Common myeloid progenitor, CD34-positive (primary cell): ENCODE results near the gene SUN2.

Source experiments
- CTCF ChIA-PET: fragments of 350-600 bp; sonication (Branson Sonifier 250); formaldehyde crosslinking; loops from one replicate; lab custom pipeline; 2021; ENCODE audit warnings: antibody characterized with exemption; lab: Charles Lee
- POLR2A ChIA-PET: fragments of 350-600 bp; sonication (Branson Sonifier 250); formaldehyde crosslinking; loops from one replicate; lab custom pipeline; 2021; ENCODE audit warnings: antibody characterized with exemption; lab: Charles Lee
- DNase-seq, 3 donors: peaks; one replicate each; pipeline versions ENCODE4 v3.0.0 to v3.0.0-alpha.2; 2013
- H3K27ac ChIP-seq, 2 experiments: 1 replicate in 1 of 2; 2 replicates in 1 of 2; pipeline ENCODE4 v1.7.0; 2013; ENCODE audit warnings: inconsistent platforms in 2 of 2, low read length in 2 of 2, mild to moderate bottlenecking in 2 of 2, low read depth in 1 of 2, moderate library complexity in 1 of 2; ENCODE audit not compliant: severe bottlenecking in 2 of 2, insufficient read depth in 1 of 2, poor library complexity in 1 of 2
- H3K27me3 ChIP-seq, 5 experiments: replicated peaks in 2 of 5; 1 replicate in 3 of 5; 2 replicates in 2 of 5; pipeline versions ENCODE4 v1.6.1 to v1.7.0; 2013; ENCODE audit warnings: low read length in 4 of 5, mild to moderate bottlenecking in 2 of 5, moderate library complexity in 2 of 5, inconsistent platforms in 1 of 5; ENCODE audit not compliant: insufficient read depth in 5 of 5, control insufficient read depth in 4 of 5
- H3K36me3 ChIP-seq, 4 experiments: 1 replicate in 2 of 4; 2 replicates in 2 of 4; pipeline versions ENCODE4 v1.6.1 to v1.7.0; 2013; ENCODE audit warnings: low read length in 3 of 4, control low read depth in 1 of 4, mild to moderate bottlenecking in 1 of 4; ENCODE audit not compliant: control insufficient read depth in 4 of 4, insufficient read depth in 4 of 4
- H3K4me1 ChIP-seq, 4 experiments: 1 replicate in 3 of 4; 2 replicates in 1 of 4; pipeline versions ENCODE4 v1.6.1 to v1.7.1; 2013; ENCODE audit warnings: low read length in 3 of 4, mild to moderate bottlenecking in 3 of 4, control low read depth in 1 of 4, inconsistent platforms in 1 of 4, moderate library complexity in 1 of 4; ENCODE audit not compliant: control insufficient read depth in 4 of 4, insufficient read depth in 4 of 4; ENCODE audit errors: control extremely low read depth in 1 of 4
- H3K4me3 ChIP-seq, 7 experiments: 1 replicate in 4 of 7; 2 replicates in 3 of 7; pipeline versions ENCODE4 v1.5.1 to v1.7.0; 2013; ENCODE audit warnings: mild to moderate bottlenecking in 7 of 7, low read length in 6 of 7, moderate library complexity in 6 of 7, inconsistent platforms in 2 of 7, low read depth in 2 of 7, control low read depth in 1 of 7; ENCODE audit not compliant: insufficient read depth in 4 of 7, control insufficient read depth in 1 of 7; ENCODE audit errors: extremely low read depth in 1 of 7
- H3K9me3 ChIP-seq, 5 experiments: 1 replicate in 4 of 5; 2 replicates in 1 of 5; pipeline versions ENCODE4 v1.6.1 to v1.7.1; 2013; ENCODE audit warnings: low read length in 4 of 5, mild to moderate bottlenecking in 2 of 5, inconsistent platforms in 1 of 5, low read depth in 1 of 5, moderate library complexity in 1 of 5; ENCODE audit not compliant: control insufficient read depth in 4 of 5, insufficient read depth in 2 of 5; ENCODE audit errors: control extremely low read depth in 1 of 5
- WGBS: methylation state at CpG from one replicate; pipeline ENCODE4 v1.1.5; 2013; ENCODE audit not compliant: insufficient coverage; 5-methylcytosine and 5-hydroxymethylcytosine counted together

The SUN2 gene

DNA sequence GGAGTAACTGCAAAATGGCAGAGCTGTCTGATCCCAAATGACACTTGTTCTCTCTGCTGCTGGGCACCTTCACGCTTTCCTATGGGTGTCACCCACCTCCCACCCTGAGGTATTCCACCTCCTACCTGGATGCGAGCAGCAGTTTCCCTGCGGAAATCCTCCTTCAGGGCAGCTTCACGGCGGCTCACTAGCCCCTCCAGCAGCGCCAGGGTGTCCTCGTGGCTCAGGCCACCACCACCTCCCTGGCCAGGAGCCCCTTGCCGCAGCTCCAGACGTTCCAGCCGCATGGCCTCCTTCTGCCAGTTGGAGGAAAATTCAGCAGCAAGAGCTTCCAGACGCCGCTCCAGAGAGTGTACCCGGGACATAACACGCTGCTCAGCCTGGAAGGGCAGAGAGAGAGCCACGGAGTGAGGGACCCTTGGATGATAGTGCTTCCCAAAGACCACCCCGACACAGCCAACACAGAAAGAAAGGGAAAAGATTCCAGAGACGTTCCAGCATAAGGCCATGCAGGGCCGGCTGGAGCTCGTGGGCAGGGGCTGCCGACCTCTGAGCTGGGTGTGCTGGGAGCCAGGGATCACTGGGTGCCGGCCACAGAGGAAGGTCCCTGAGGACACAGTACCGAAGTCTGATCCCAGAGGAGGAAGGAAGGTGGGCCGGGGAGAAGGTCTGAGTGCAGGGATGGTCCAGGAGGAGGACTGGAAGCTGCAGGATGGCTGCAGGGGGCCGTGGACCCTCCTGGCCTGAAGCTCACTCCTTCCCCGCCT is 13.4 kb downstream of the SUN2 start:
- ChIA-PET CTCF (interaction anchor here (0.8 to 3.3 kb wide), 8 partner anchors 9 to 26 kb away, joined by 3 to 13 read pairs (median 4); no protein-coding TSS in a partner anchor), POLR2A (interaction anchor here (1.3 kb wide), 1 partner anchor 9 kb away, joined by 5 read pairs; no protein-coding TSS in a partner anchor)
- H3K9me3 ChIP-seq = no peaks in the 10 kb centered on the region
- no peak for DNase-seq
- no peak overlapping the region for H3K4me3 ChIP-seq
- peaks cover 3 to 99% (median 82%) of the 10 kb centered on the region in 4 experiments for H3K36me3 ChIP-seq
- WGBS = 99% methylated on average over 23 of the region's 25 CpGs
- H3K4me1 ChIP-seq = peaks cover 0 to 10% (median 0%) of the 10 kb centered on the region in 4 experiments
- no peaks in the 10 kb centered on the region for H3K27me3 ChIP-seq
- no peak overlapping the region for H3K27ac ChIP-seq

- H3K9me3 ChIP-seq = no peaks in the 10 kb centered on the region
- POLR2A ChIA-PET = interaction anchor here (1.3 kb wide), 1 partner anchor 10 kb away, joined by 5 read pairs; no protein-coding TSS in a partner anchor
- WGBS = 100% methylated on average over 9 of the region's 10 CpGs
Observed at GRCh38 chr22:38741576-38741975, 14.2 kb downstream of the SUN2 start.

DNA sequence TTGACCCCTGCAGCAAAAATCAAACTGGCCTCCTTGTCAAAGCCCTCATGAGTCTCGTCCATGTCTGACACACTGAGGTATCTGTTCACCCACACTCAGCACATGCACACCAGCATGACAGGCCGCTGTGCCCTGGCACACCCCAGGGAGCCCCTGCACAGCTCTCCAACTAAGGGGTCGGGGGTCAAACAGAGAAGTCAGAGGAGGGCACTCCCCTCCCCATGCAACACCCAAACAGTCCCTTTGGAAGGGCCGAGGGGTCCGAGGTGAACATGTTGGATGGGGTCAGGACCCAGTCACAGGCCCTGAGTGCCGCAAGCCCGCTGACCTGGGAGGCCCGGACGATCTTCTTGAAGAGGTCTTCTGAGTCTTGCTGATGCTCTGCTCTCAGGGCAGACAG is 14.6 kb downstream of the SUN2 start:
- no peak for DNase-seq
- H3K36me3 ChIP-seq = peaks cover 3 to 100% (median 87%) of the 10 kb centered on the region in 4 experiments
- 100% methylated on average over 6 of the region's 9 CpGs for WGBS
- CTCF ChIA-PET = interaction anchor here (1.8 to 3.3 kb wide), 3 partner anchors 8 to 25 kb away, joined by 5 to 13 read pairs (median 6); no protein-coding TSS in a partner anchor
- POLR2A ChIA-PET = interaction anchor here (1.3 kb wide), 1 partner anchor 10 kb away, joined by 5 read pairs; no protein-coding TSS in a partner anchor
- H3K4me3 ChIP-seq = no peak overlapping the region
- no peak overlapping the region for H3K27ac ChIP-seq
- no peaks in the 10 kb centered on the region for H3K27me3 ChIP-seq
- no peaks in the 10 kb centered on the region for H3K9me3 ChIP-seq
- H3K4me1 ChIP-seq = peaks cover 0 to 13% (median 2%) of the 10 kb centered on the region in 4 experiments

More at GRCh38 chr22:38741576-38741975, 14.2 kb downstream of the SUN2 start:
- H3K27me3 ChIP-seq = no peaks in the 10 kb centered on the region
- no peak for DNase-seq
- CTCF ChIA-PET = interaction anchor here (1.3 to 3.3 kb wide), 4 partner anchors 8 to 27 kb away, joined by 3 to 13 read pairs (median 6); no protein-coding TSS in a partner anchor
- H3K27ac ChIP-seq = no peak overlapping the region
- H3K36me3 ChIP-seq = peaks cover 3 to 100% (median 87%) of the 10 kb centered on the region in 4 experiments
- no peak overlapping the region for H3K4me3 ChIP-seq
- peaks cover 0 to 13% (median 2%) of the 10 kb centered on the region in 4 experiments for H3K4me1 ChIP-seq

GRCh38 chr22:38740754-38741153 is 15.0 kb downstream of the SUN2 start:
- H3K4me3 ChIP-seq = no peak overlapping the region
- WGBS = 100% methylated on average over 1 of the region's 8 CpGs
- peaks cover 0 to 17% (median 2%) of the 10 kb centered on the region in 4 experiments for H3K4me1 ChIP-seq
- H3K27ac ChIP-seq = no peak overlapping the region
- CTCF ChIA-PET = interaction anchor here (1.2 to 1.8 kb wide), 3 partner anchors 11 to 27 kb away, joined by 5 to 6 read pairs (median 5); no protein-coding TSS in a partner anchor
- peaks cover 5 to 100% (median 87%) of the 10 kb centered on the region in 4 experiments for H3K36me3 ChIP-seq
- DNase-seq = no peak
- H3K9me3 ChIP-seq = no peaks in the 10 kb centered on the region
- POLR2A ChIA-PET = no interaction called here
- no peaks in the 10 kb centered on the region for H3K27me3 ChIP-seq

DNA sequence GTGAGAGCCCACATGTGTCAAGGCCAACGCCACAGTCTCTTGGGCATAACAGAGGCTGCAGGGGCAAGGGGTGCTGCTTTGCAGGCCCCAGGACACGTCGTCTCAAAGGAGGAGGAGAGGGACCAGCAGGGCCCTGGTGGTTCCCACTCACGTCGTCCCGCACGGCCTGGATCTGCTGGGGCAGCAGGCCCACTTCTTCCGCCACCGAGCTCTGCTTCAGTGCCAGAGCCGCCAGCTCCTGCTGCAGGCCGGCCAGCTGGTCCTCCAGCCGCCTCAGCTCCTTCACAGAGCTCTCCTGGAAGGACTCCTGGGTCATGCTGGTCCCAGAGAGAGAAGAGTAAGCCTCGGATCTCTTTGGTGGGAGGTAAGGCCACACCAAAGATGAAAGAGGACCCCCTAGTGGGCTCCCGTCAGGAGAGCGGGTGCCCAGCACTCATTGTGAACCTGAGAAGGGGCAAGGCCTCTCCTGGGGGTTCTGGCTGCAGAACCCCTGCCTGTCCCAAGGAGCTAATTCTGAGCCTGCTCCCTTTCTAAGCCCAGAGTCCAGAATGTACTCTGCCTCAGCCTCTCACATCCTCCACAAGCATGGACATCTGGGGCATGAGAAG is 15.6 kb downstream of the SUN2 start:
- peaks cover 8 to 100% (median 86%) of the 10 kb centered on the region in 4 experiments for H3K36me3 ChIP-seq
- CTCF ChIA-PET = interaction anchor here (0.9 to 1.8 kb wide), 6 partner anchors 7 to 28 kb away, joined by 3 to 6 read pairs (median 5); no protein-coding TSS in a partner anchor
- no peak overlapping the region for H3K4me3 ChIP-seq
- POLR2A ChIA-PET = no interaction called here
- H3K4me1 ChIP-seq = peaks cover 0 to 21% (median 2%) of the 10 kb centered on the region in 4 experiments
- 94% methylated on average over 10 of the region's 15 CpGs for WGBS
- H3K9me3 ChIP-seq = no peaks in the 10 kb centered on the region
- H3K27me3 ChIP-seq = no peaks in the 10 kb centered on the region
- no peak for DNase-seq
- H3K27ac ChIP-seq = no peak overlapping the region

DNA sequence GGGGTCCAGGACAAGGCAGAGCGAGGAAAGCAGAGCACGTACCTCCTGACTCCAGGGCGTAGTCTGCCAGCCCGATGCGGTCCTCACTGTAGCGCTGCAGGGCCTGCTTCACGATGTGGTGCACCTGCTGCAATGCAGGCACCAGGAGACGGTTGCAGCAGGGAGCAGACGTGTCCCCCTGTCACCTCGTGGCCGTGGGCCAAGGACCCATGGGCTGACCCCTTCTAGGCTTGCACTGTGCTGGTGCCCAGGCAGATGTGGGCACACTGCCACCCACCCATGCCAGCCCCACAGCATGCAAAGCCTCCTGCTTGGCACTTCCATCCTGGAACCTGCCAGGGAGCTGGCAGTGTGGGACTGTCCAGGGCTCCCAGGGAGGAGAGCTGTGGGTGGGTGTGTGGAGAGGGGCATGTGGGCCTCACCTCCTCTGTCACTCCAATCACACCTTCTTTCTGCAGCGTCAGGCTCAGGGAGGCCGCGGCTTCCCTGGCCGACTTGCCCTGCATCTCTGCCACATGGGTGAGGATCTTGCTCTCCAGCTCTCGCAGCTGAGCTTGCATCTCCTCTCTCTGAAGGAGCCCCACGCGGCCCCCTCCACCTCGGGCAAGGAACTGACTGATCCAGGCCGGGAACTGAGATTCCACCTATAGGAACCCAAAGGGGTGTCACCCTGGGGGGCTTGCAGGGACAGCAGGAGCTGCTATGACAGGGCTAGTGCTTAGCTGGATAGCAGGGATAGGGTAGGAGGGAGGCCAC is 16.3 kb downstream of the SUN2 start:
- no peaks in the 10 kb centered on the region for H3K9me3 ChIP-seq
- peaks cover 0 to 21% (median 2%) of the 10 kb centered on the region in 4 experiments for H3K4me1 ChIP-seq
- peaks cover 8 to 100% (median 83%) of the 10 kb centered on the region in 4 experiments for H3K36me3 ChIP-seq
- WGBS = 90% methylated on average over 17 of the region's 20 CpGs
- no peaks in the 10 kb centered on the region for H3K27me3 ChIP-seq
- H3K4me3 ChIP-seq = no peak overlapping the region
- POLR2A ChIA-PET = no interaction called here
- H3K27ac ChIP-seq = no peak overlapping the region
- no peak for DNase-seq
- CTCF ChIA-PET = interaction anchor here (0.9 to 1.8 kb wide), 6 partner anchors 8 to 28 kb away, joined by 3 to 6 read pairs (median 5); no protein-coding TSS in a partner anchor
